ENCODE results near the gene HLA-DQB1.

Gene HLA-DQB1

GRCh38 chr6:32627831-32628230 lies 38.6 kb downstream of the HLA-DQB1 start:
- Histone ChIP-seq H3F3A (ENCODE audit: low read depth) (peaks cover 4% of the 10 kb centered on the region; the same call in 1 of the 2 replicates), H3K4me3 (ENCODE audit: low read length, poor library complexity, severe bottlenecking) (no peak overlapping the region), H4K20me1 (ENCODE audit: insufficient read depth, low read length, poor library complexity, severe bottlenecking) (no peaks in the 10 kb centered on the region), H3K9ac (ENCODE audit: low read depth, low read length, poor library complexity, severe bottlenecking) (no peak overlapping the region), H3K36me3 (ENCODE audit: insufficient read depth, low read length) (no peaks in the 10 kb centered on the region), H3K9me2 (replicated peaks; ENCODE audit: low read depth, low read length) (no peaks in the 10 kb centered on the region), H3K9me3 (ENCODE audit: insufficient read depth, low read depth, low read length) (no peaks in the 10 kb centered on the region), H3K27me3 (ENCODE audit: insufficient read depth, low read length, poor library complexity, severe bottlenecking) (no peaks in the 10 kb centered on the region), H3K79me2 (ENCODE audit: insufficient read depth, low read length) (no peaks in the 10 kb centered on the region), H3K4me1 (ENCODE audit: insufficient read depth, low read length, poor library complexity, severe bottlenecking) (peaks cover 9% of the 10 kb centered on the region), H3K4me2 (ENCODE audit: low read depth, low read length, poor library complexity, severe bottlenecking) (no peak overlapping the region), H2AFZ (ENCODE audit: low read length) (no peak overlapping the region)
- no peak for TF ChIP-seq EZH2phosphoT487 (IDR thresholded peaks at IDR 0.05; ENCODE audit: borderline replicate concordance)
- TF ChIP-seq CTCF (conservative IDR thresholded peaks at IDR 0.05; ENCODE audit: low read length), result no peak

DNA sequence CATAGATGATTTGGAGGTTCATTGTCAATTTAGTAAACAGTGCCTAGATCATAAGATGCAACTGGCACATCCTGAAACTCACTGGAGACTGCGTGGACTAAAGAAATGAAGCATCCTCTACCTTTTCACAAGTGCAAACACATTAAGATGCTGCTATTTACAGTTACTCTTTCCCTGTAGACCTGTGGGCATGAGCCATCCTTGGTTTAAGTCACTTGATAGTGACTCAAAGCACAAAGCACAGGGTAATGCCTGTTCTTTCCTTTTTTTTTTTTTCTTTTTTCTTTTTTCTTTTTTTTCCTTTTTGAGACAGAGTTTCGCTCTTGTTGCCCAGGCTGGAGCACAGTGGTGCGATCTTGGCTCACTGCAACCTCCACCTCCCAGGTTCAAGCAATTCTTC lies 39.2 kb downstream of the HLA-DQB1 start:
- H3F3A ChIP-seq (ENCODE audit: low read depth), result peaks cover 7% of the 10 kb centered on the region; the same call in 1 of the 2 replicates
- H3K4me3 ChIP-seq (ENCODE audit: low read length, poor library complexity, severe bottlenecking), result no peak overlapping the region
- H3K4me2 ChIP-seq (ENCODE audit: low read depth, low read length, poor library complexity, severe bottlenecking), result no peak overlapping the region
- H3K27me3 ChIP-seq (ENCODE audit: insufficient read depth, low read length, poor library complexity, severe bottlenecking), result no peaks in the 10 kb centered on the region
- H3K79me2 ChIP-seq (ENCODE audit: insufficient read depth, low read length), result no peaks in the 10 kb centered on the region
- H3K9me2 ChIP-seq (replicated peaks; ENCODE audit: low read depth, low read length), result no peaks in the 10 kb centered on the region
- peaks cover 15% of the 10 kb centered on the region for H3K4me1 ChIP-seq (ENCODE audit: insufficient read depth, low read length, poor library complexity, severe bottlenecking)
- no peak overlapping the region for H3K9ac ChIP-seq (ENCODE audit: low read depth, low read length, poor library complexity, severe bottlenecking)
- TF ChIP-seq CTCF (conservative IDR thresholded peaks at IDR 0.05; ENCODE audit: low read length), result no peak
- TF ChIP-seq EZH2phosphoT487 (IDR thresholded peaks at IDR 0.05; ENCODE audit: borderline replicate concordance), result no peak
- H3K36me3 ChIP-seq (ENCODE audit: insufficient read depth, low read length), result no peaks in the 10 kb centered on the region
- H3K9me3 ChIP-seq (ENCODE audit: insufficient read depth, low read depth, low read length), result no peaks in the 10 kb centered on the region
- no peak overlapping the region for H2AFZ ChIP-seq (ENCODE audit: low read length)
- H4K20me1 ChIP-seq (ENCODE audit: insufficient read depth, low read length, poor library complexity, severe bottlenecking), result no peaks in the 10 kb centered on the region

DNA sequence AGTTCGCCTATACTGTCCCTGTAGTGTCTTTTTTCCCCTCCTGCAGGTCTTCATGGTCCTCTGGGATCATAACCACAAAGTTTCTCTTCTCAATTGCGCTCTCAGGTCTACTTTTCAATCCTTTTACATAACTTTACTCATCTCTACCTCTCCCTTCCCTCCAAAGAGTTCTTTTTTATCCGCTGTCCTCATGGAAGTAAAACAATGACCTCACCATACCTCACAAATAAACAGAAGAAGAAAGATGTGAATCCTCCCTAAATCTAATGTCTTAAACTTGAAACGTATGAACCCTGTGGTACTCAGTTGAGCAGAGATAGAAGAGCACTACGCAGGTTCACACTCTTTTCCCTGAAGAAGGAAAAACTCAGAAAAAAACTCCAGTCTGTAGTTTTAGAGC lies 41.3 kb downstream of the HLA-DQB1 start:
- no peaks in the 10 kb centered on the region for H3K79me2 ChIP-seq (ENCODE audit: insufficient read depth, low read length)
- H3F3A ChIP-seq (ENCODE audit: low read depth), result peaks cover 7% of the 10 kb centered on the region; the same call in 1 of the 2 replicates
- no peak overlapping the region for H2AFZ ChIP-seq (ENCODE audit: low read length)
- no peaks in the 10 kb centered on the region for H3K27me3 ChIP-seq (ENCODE audit: insufficient read depth, low read length, poor library complexity, severe bottlenecking)
- no peaks in the 10 kb centered on the region for H4K20me1 ChIP-seq (ENCODE audit: insufficient read depth, low read length, poor library complexity, severe bottlenecking)
- H3K9me3 ChIP-seq (ENCODE audit: insufficient read depth, low read depth, low read length), result no peaks in the 10 kb centered on the region
- no peaks in the 10 kb centered on the region for H3K36me3 ChIP-seq (ENCODE audit: insufficient read depth, low read length)
- H3K9ac ChIP-seq (ENCODE audit: low read depth, low read length, poor library complexity, severe bottlenecking), result no peak overlapping the region
- H3K9me2 ChIP-seq (replicated peaks; ENCODE audit: low read depth, low read length), result no peaks in the 10 kb centered on the region
- TF ChIP-seq CTCF (conservative IDR thresholded peaks at IDR 0.05; ENCODE audit: low read length) (no peak), EZH2phosphoT487 (IDR thresholded peaks at IDR 0.05; ENCODE audit: borderline replicate concordance) (no peak)
- peaks cover 15% of the 10 kb centered on the region for H3K4me1 ChIP-seq (ENCODE audit: insufficient read depth, low read length, poor library complexity, severe bottlenecking)
- H3K4me3 ChIP-seq (ENCODE audit: low read length, poor library complexity, severe bottlenecking), result no peak overlapping the region
- no peak overlapping the region for H3K4me2 ChIP-seq (ENCODE audit: low read depth, low read length, poor library complexity, severe bottlenecking)

All from Loucy (cell line).